GM23338 (cell line): ENCODE measurements around the gene SLC43A2. TPM values are rescaled to one million over a fixed set of nuclear protein-coding genes. Genes with fewer than 3 reads are reported as not detected.

Experiments
- ATAC-seq: fragments of 200-7000 bp; cut with Tn5 transposase; 3 replicates; pipeline ENCODE4 v1.9.1; 2020
- DNase-seq: peaks from one replicate; pipeline ENCODE4 v3.0.0-alpha.2; 2015; ENCODE audit warnings: low spot score
- H2AFZ ChIP-seq: fragments of 200-600 bp; sonication (generic); 2 replicates; pipeline ENCODE4 v1.8.0; 2016; ENCODE audit warnings: antibody characterized with exemption, mild to moderate bottlenecking, moderate library complexity
- H3F3A ChIP-seq: fragments of 200-600 bp; sonication (generic); replicated peaks from 2 replicates; pipeline ENCODE4 v1.8.0; 2017; ENCODE audit warnings: antibody characterized with exemption, mixed run types, low read depth
- H3K27ac ChIP-seq: fragments of 200-600 bp; sonication (generic); 2 replicates; pipeline ENCODE4 v1.6.1; 2016; ENCODE audit warnings: low read depth
- H3K27me3 ChIP-seq: fragments of 200-600 bp; sonication (generic); 2 replicates; pipeline ENCODE4 v1.8.0; 2016; ENCODE audit warnings: mild to moderate bottlenecking, mixed run types, moderate library complexity; ENCODE audit not compliant: insufficient read depth
- H3K36me3 ChIP-seq: fragments of 200-600 bp; sonication (generic); 2 replicates; pipeline ENCODE4 v1.8.0; 2016; ENCODE audit warnings: mild to moderate bottlenecking; ENCODE audit not compliant: insufficient read depth
- H3K4me1 ChIP-seq: fragments of 200-600 bp; sonication (generic); 2 replicates; pipeline ENCODE4 v1.8.0; 2016; ENCODE audit warnings: mild to moderate bottlenecking, moderate library complexity; ENCODE audit not compliant: insufficient read depth
- H3K4me2 ChIP-seq: fragments of 200-600 bp; sonication (generic); 2 replicates; pipeline ENCODE4 v1.7.1; 2017; ENCODE audit warnings: mixed run types
- H3K4me3 ChIP-seq: fragments of 200-600 bp; sonication (generic); 2 replicates; pipeline ENCODE4 v1.6.1; 2016; ENCODE audit warnings: mixed run types
- H3K79me2 ChIP-seq: fragments of 200-600 bp; sonication (generic); replicated peaks from 2 replicates; pipeline ENCODE4 v1.8.0; 2017; ENCODE audit warnings: mild to moderate bottlenecking; ENCODE audit not compliant: insufficient read depth
- H3K9me2 ChIP-seq: fragments of 200-600 bp; sonication (generic); 2 replicates; pipeline ENCODE4 v1.8.0; 2017; ENCODE audit not compliant: insufficient read depth
- H4K20me1 ChIP-seq: fragments of 200-600 bp; sonication (generic); replicated peaks from 2 replicates; pipeline ENCODE4 v1.8.0; 2017; ENCODE audit warnings: mild to moderate bottlenecking; ENCODE audit not compliant: insufficient read depth
- H3K27ac Mint-ChIP-seq: 2 replicates; pipeline ENCODE4 v1.8.0; 2020; ENCODE audit warnings: inconsistent platforms, mild to moderate bottlenecking, moderate library complexity, mixed read lengths
- H3K27me3 Mint-ChIP-seq: 3 replicates; pipeline ENCODE4 v1.8.0; 2022; ENCODE audit warnings: low read depth, mild to moderate bottlenecking, moderate library complexity, mixed read lengths, inconsistent platforms; ENCODE audit not compliant: insufficient read depth, poor library complexity
- H3K36me3 Mint-ChIP-seq: 3 replicates; pipeline ENCODE4 v1.8.0; 2021; ENCODE audit warnings: low read depth, mild to moderate bottlenecking, inconsistent platforms, moderate library complexity, mixed read lengths
- H3K4me1 Mint-ChIP-seq: 3 replicates; pipeline ENCODE4 v1.8.0; 2020; ENCODE audit warnings: mild to moderate bottlenecking, inconsistent platforms, mixed read lengths
- H3K4me3 Mint-ChIP-seq: 3 replicates; pipeline ENCODE4 v1.8.0; 2021; ENCODE audit warnings: moderate library complexity, mild to moderate bottlenecking, inconsistent platforms, mixed read lengths
- H3K9me3 Mint-ChIP-seq: 3 replicates; pipeline ENCODE4 v1.8.0; 2020; ENCODE audit warnings: moderate library complexity, mild to moderate bottlenecking, inconsistent platforms, mixed read lengths
- CREB1 ChIP-seq: fragments of 250-450 bp; sonication (Bioruptor Pico); IDR thresholded peaks from 2 replicates; pipeline ENCODE4 v1.5.0; 2020; ENCODE audit warnings: low read depth, mild to moderate bottlenecking, moderate library complexity
- CTCF ChIP-seq, 2 experiments: fragments of 200-600 bp in 1 of 2; sonication (generic) in 1 of 2; conservative IDR thresholded peaks; 2 replicates each; pipeline versions ENCODE4 v1.5.1 to v1.6.1; 2016 to 2017; ENCODE audit warnings: antibody characterized with exemption in 2 of 2, low read depth in 2 of 2, mild to moderate bottlenecking in 2 of 2, moderate library complexity in 1 of 2
- ETS1 ChIP-seq: IDR thresholded peaks from 2 replicates; pipeline ENCODE4 v1.6.1; 2016; ENCODE audit warnings: antibody characterized with exemption
- EZH2phosphoT487 ChIP-seq: fragments of 200-600 bp; sonication (generic); IDR thresholded peaks from one replicate; pipeline ENCODE4 v1.8.1; 2018; ENCODE audit warnings: antibody characterized with exemption; ENCODE audit not compliant: unreplicated experiment
- ZNF331 ChIP-seq: fragments of 250-450 bp; sonication (Bioruptor Pico); IDR thresholded peaks from 2 replicates; pipeline ENCODE4 v1.5.0; 2020; ENCODE audit warnings: low read depth, mild to moderate bottlenecking, moderate library complexity
- polyA plus RNA-seq: library from polyadenylated mRNA; unstranded; fragments of >200 nt; fragmentation: Nextera tagmentation; extraction: Ambion mirVana; gene quantifications from 2 replicates; pipeline ENCODE4 v1.2.1, GENCODE V29; 2016
- total RNA-seq: library from RNA; depleted of rRNA; stranded (reverse); fragments of >200 nt; shearing (Covaris generic); gene quantifications from 2 replicates; pipeline ENCODE4 v1.2.3, GENCODE V29; 2014

Gene SLC43A2
- total and polyA plus RNA-seq, 2 experiments from 2014 or later: 2.2 to 9.8 TPM

- TF ChIP-seq CREB1 (no peak), ETS1 (no peak), ZNF331 (no peak), CTCF (conservative IDR thresholded peaks at IDR 0.05; ENCODE audit: low read depth in 2 of 2) (peak in 1 of 2 experiments; percentile 9; a peak in 1 of 4 replicates)
- H3K27me3 Mint-ChIP-seq: peaks cover 26% of the 10 kb centered on the region
- Histone ChIP-seq H3K4me2 (peak overlapping the region; percentile 84), H3K27me3 (no peaks in the 10 kb centered on the region), H2AFZ (no peak overlapping the region), H3K27ac (no peak overlapping the region), H3K36me3 (no peaks in the 10 kb centered on the region), H3F3A (no peaks in the 10 kb centered on the region; the same call in 1 of the 2 replicates), H3K4me1 (peaks cover 12% of the 10 kb centered on the region; the same call in 1 of the 2 replicates), H3K79me2 (peaks cover 43% of the 10 kb centered on the region), H3K9me2 (no peaks in the 10 kb centered on the region), H4K20me1 (peaks cover 34% of the 10 kb centered on the region), H3K4me3 (peak overlapping the region; percentile 70)
- H3K9me3 Mint-ChIP-seq: peaks cover 6% of the 10 kb centered on the region; the same call in 2 of the 3 replicates
- peaks cover 33% of the 10 kb centered on the region for H3K4me1 Mint-ChIP-seq
- ATAC-seq (peak; percentile 69), DNase-seq (peak; percentile 60)
- peaks cover 3% of the 10 kb centered on the region; the same call in 2 of the 3 replicates for H3K36me3 Mint-ChIP-seq
- H3K27ac Mint-ChIP-seq: peak overlapping the region; percentile 4; the same call in 1 of the 2 replicates
- peak overlapping the region; percentile 89 for H3K4me3 Mint-ChIP-seq
Measured at GRCh38 chr17:1561420-1562175, 67.0 kb downstream of the SLC43A2 start.

GRCh38 chr17:1560858-1561355 is 67.7 kb downstream of the SLC43A2 start:
- no peaks in the 10 kb centered on the region for H3K9me2 ChIP-seq
- DNase-seq (no peak), ATAC-seq (no peak)
- H3K4me3 ChIP-seq: peak overlapping the region; percentile 70
- no peaks in the 10 kb centered on the region; the same call in 1 of the 2 replicates for H3F3A ChIP-seq
- Mint-ChIP-seq H3K9me3 (peaks cover 6% of the 10 kb centered on the region; the same call in 2 of the 3 replicates), H3K4me1 (peaks cover 31% of the 10 kb centered on the region), H3K27me3 (peaks cover 26% of the 10 kb centered on the region), H3K4me3 (peak overlapping the region; percentile 89), H3K27ac (peak overlapping the region; percentile 4; the same call in 1 of the 2 replicates), H3K36me3 (peaks cover 8% of the 10 kb centered on the region)
- peaks cover 12% of the 10 kb centered on the region; the same call in 1 of the 2 replicates for H3K4me1 ChIP-seq
- H3K27me3 ChIP-seq: no peaks in the 10 kb centered on the region
- peaks cover 41% of the 10 kb centered on the region for H4K20me1 ChIP-seq
- TF ChIP-seq EZH2phosphoT487: no peak
- peak overlapping the region; percentile 84 for H3K4me2 ChIP-seq
- H3K36me3 ChIP-seq: no peaks in the 10 kb centered on the region
- peaks cover 50% of the 10 kb centered on the region for H3K79me2 ChIP-seq
- no peak overlapping the region for H2AFZ ChIP-seq
- no peak overlapping the region for H3K27ac ChIP-seq
